Spinal cord (tissue), 10 donors: Measurements from ENCODE around the gene HCCS. TPM values are rescaled to one million over a fixed set of nuclear protein-coding genes. Genes with fewer than 3 reads are reported as not detected.

Experiments
- DNase-seq, 6 donors: peaks; one replicate each; pipeline versions ENCODE4 v3.0.0 to v3.0.0-alpha.2; 2013 to 2015; ENCODE audit warnings: low spot score in 6 of 6, low read depth in 4 of 6
- H3K27ac ChIP-seq: one replicate; pipeline ENCODE4 v1.5.1; 2013; ENCODE audit warnings: low read depth, low read length, control low read depth
- H3K27me3 ChIP-seq: one replicate; pipeline ENCODE4 v1.6.1; 2013; ENCODE audit warnings: low read length; ENCODE audit not compliant: control insufficient read depth, insufficient read depth
- H3K36me3 ChIP-seq: one replicate; pipeline ENCODE4 v1.6.1; 2013; ENCODE audit warnings: low read length; ENCODE audit not compliant: control insufficient read depth, insufficient read depth
- H3K4me1 ChIP-seq: one replicate; pipeline ENCODE4 v1.6.1; 2013; ENCODE audit warnings: low read length; ENCODE audit not compliant: control insufficient read depth, insufficient read depth
- H3K4me3 ChIP-seq: one replicate; pipeline ENCODE4 v1.5.1; 2013; ENCODE audit warnings: low read depth, low read length, control low read depth
- H3K9me3 ChIP-seq: one replicate; pipeline ENCODE4 v1.6.1; 2013; ENCODE audit warnings: low read length; ENCODE audit not compliant: control insufficient read depth, insufficient read depth
- WGBS: methylation state at CpG from one replicate; pipeline ENCODE4 v1.1.5; 2013; ENCODE audit warnings: missing lambda C conversion rate; ENCODE audit not compliant: insufficient coverage; 5-methylcytosine and 5-hydroxymethylcytosine counted together
- long read RNA-seq, 4 donors: transcript quantifications; one replicate each; lab custom pipeline, GENCODE V29; 2026
- polyA plus RNA-seq, 2 donors: library from polyadenylated mRNA; unstranded; fragments of 120-200 nt; gene quantifications; one replicate each; pipeline ENCODE4 v1.2.1, GENCODE V29; 2013; ENCODE audit not compliant: insufficient read length in 2 of 2
- total RNA-seq, 2 donors: library from RNA; depleted of rRNA in 1 of 2; stranded (reverse); fragments of 120-200 nt in 1 of 2; fragments of >200 nt in 1 of 2; gene quantifications; one replicate each; pipeline versions ENCODE4 v1.2.3 to v1.2.4, GENCODE V29; 2013 to 2014
- donor health status: healthy.

HCCS gene
- 10 to 100 TPM; 14.3 to 15.1 TPM for total RNA-seq
- 10 to 100 TPM; 17.3 to 19.2 TPM for polyA plus RNA-seq
- long read RNA-seq, donor 1, transcript HCCS-202 (7 exons, 1,072 nt), result major isoform, 6 of 8 reads
- long read RNA-seq, donor 1, partial matches to known transcripts, result 0 of 8 reads
- long read RNA-seq, donor 1, other reads (novel, unspliced or antisense), result 0 of 8 reads
- long read RNA-seq, donor 2, partial matches to known transcripts, result 0 of 2 reads
- long read RNA-seq, donor 2, other reads (novel, unspliced or antisense), result 0 of 2 reads
- long read RNA-seq, donor 3, partial matches to known transcripts, result 0 of 5 reads
- long read RNA-seq, donor 3, other reads (novel, unspliced or antisense), result 0 of 5 reads
- long read RNA-seq, donor 4, partial matches to known transcripts, result 0 of 2 reads
- long read RNA-seq, donor 4, other reads (novel, unspliced or antisense), result 0 of 2 reads

GRCh38 chrX:11111037-11111851, at the start of gene HCCS:
HCCS (plus strand) TSS chrX:11111332; CDS start chrX:11112061, 729 bp downstream.
- DNase-seq, result peak; percentile 33 to 94 (median 60)
- 26% methylated on average over 56 of the region's 58 CpGs for WGBS
- Histone ChIP-seq H3K36me3 (no peaks in the 10 kb centered on the region), H3K4me1 (peaks cover 4% of the 10 kb centered on the region), H3K27me3 (peaks cover 3% of the 10 kb centered on the region), H3K9me3 (no peaks in the 10 kb centered on the region), H3K4me3 (peak within 1 kb of the TSS; percentile 78), H3K27ac (peak within 1 kb of the TSS; percentile 53)

- Histone ChIP-seq H3K9me3 (no peaks in the 10 kb centered on the region), H3K36me3 (no peaks in the 10 kb centered on the region), H3K4me3 (no peak overlapping the region), H3K27ac (peak overlapping the region; percentile 50), H3K27me3 (no peaks in the 10 kb centered on the region), H3K4me1 (no peaks in the 10 kb centered on the region)
- DNase-seq, result no peak
- WGBS, result 88% methylated on average over 4 of the region's 5 CpGs
These were observed 46.9 kb upstream of the HCCS start for GRCh38 chrX:11064276-11064675.

GRCh38 chrX:11064851-11065600, 46.1 kb upstream of the HCCS start:
- H3K27me3 ChIP-seq, result no peaks in the 10 kb centered on the region
- peak overlapping the region; percentile 78 for H3K27ac ChIP-seq
- WGBS, result 60% methylated on average over 3 of the region's 8 CpGs
- DNase-seq, result peak in 3 of 6 donors; percentile 1 to 28 (median 2)
- H3K4me3 ChIP-seq, result no peak overlapping the region
- no peaks in the 10 kb centered on the region for H3K36me3 ChIP-seq
- no peaks in the 10 kb centered on the region for H3K4me1 ChIP-seq
- H3K9me3 ChIP-seq, result no peaks in the 10 kb centered on the region

- WGBS, result no CpG with 5 or more reads among the region's 2 CpGs
- H3K9me3 ChIP-seq, result no peaks in the 10 kb centered on the region
- no peaks in the 10 kb centered on the region for H3K36me3 ChIP-seq
- no peak for DNase-seq
- no peak overlapping the region for H3K4me3 ChIP-seq
- H3K27me3 ChIP-seq, result no peaks in the 10 kb centered on the region
- H3K27ac ChIP-seq, result no peak overlapping the region
- H3K4me1 ChIP-seq, result no peaks in the 10 kb centered on the region
These were observed 44.3 kb upstream of the HCCS start for GRCh38 chrX:11066812-11067211.

GRCh38 chrX:11073381-11073780, 37.8 kb upstream of the HCCS start:
- no CpG with 5 or more reads among the region's 1 CpG for WGBS
- Histone ChIP-seq H3K4me3 (no peak overlapping the region), H3K9me3 (no peaks in the 10 kb centered on the region), H3K27ac (no peak overlapping the region), H3K4me1 (no peaks in the 10 kb centered on the region), H3K36me3 (no peaks in the 10 kb centered on the region), H3K27me3 (no peaks in the 10 kb centered on the region)
- DNase-seq, result no peak

GRCh38 chrX:11080741-11081305, 30.3 kb upstream of the HCCS start:
- Histone ChIP-seq H3K9me3 (no peaks in the 10 kb centered on the region), H3K27ac (no peak overlapping the region), H3K36me3 (no peaks in the 10 kb centered on the region), H3K4me3 (no peak overlapping the region), H3K27me3 (peaks cover 2% of the 10 kb centered on the region), H3K4me1 (no peaks in the 10 kb centered on the region)
- WGBS, result no CpG with 5 or more reads among the region's 4 CpGs
- no peak for DNase-seq

- Histone ChIP-seq H3K4me3 (no peak overlapping the region), H3K27ac (no peak overlapping the region), H3K36me3 (no peaks in the 10 kb centered on the region), H3K27me3 (peaks cover 2% of the 10 kb centered on the region), H3K4me1 (no peaks in the 10 kb centered on the region), H3K9me3 (no peaks in the 10 kb centered on the region)
- no CpG with 5 or more reads among the region's 2 CpGs for WGBS
- DNase-seq, result peak in 2 of 6 donors; percentile 2 to 6
These were observed 29.6 kb upstream of the HCCS start for GRCh38 chrX:11081511-11081910.

- WGBS, result no CpG with 5 or more reads among the region's 1 CpG
These were observed 25.8 kb upstream of the HCCS start for GRCh38 chrX:11085305-11085704.

GRCh38 chrX:11089802-11090201, 21.3 kb upstream of the HCCS start:
- H3K9me3 ChIP-seq, result no peaks in the 10 kb centered on the region
- H3K27me3 ChIP-seq, result no peaks in the 10 kb centered on the region
- no peak overlapping the region for H3K4me3 ChIP-seq
- no CpG with 5 or more reads among the region's 1 CpG for WGBS
- H3K4me1 ChIP-seq, result no peaks in the 10 kb centered on the region
- no peak for DNase-seq
- H3K27ac ChIP-seq, result no peak overlapping the region
- no peaks in the 10 kb centered on the region for H3K36me3 ChIP-seq

More at GRCh38 chrX:11085305-11085704, 25.8 kb upstream of the HCCS start:
- DNase-seq, result no peak
- H3K27me3 ChIP-seq, result peaks cover 2% of the 10 kb centered on the region
- no peak overlapping the region for H3K27ac ChIP-seq
- H3K4me1 ChIP-seq, result no peaks in the 10 kb centered on the region
- no peaks in the 10 kb centered on the region for H3K9me3 ChIP-seq
- H3K36me3 ChIP-seq, result no peaks in the 10 kb centered on the region
- H3K4me3 ChIP-seq, result no peak overlapping the region
